GM12878 (cell line): ENCODE measurements around the gene ADRA2C. TPM values are rescaled to one million over a fixed set of nuclear protein-coding genes. Genes with fewer than 3 reads are reported as not detected.

Experiments
- ATAC-seq: fragments of 200-7000 bp; cut with Tn5 transposase; 3 replicates; pipeline ENCODE4 v1.9.1; 2020; ENCODE audit warnings: mild to moderate bottlenecking, moderate library complexity
- BruUV-seq: library from RNA; stranded (reverse); fragments of 400-500 nt; replicated peaks from 2 replicates; lab custom pipeline; 2021; lab: Mats Ljungman, UMichigan
- CTCF ChIA-PET: fragments of 300-600 bp; sonication (Branson Sonifier 250); formaldehyde crosslinking; extraction: SDS; loops from one replicate; lab custom pipeline; 2021; ENCODE audit warnings: inconsistent platforms; lab: Yijun Ruan, JAX
- POLR2A ChIA-PET: fragments of 350-600 bp; formaldehyde crosslinking; extraction: SDS; loops from one replicate; lab custom pipeline; 2021; ENCODE audit warnings: inconsistent platforms; lab: Charles Lee
- RAD21 ChIA-PET: fragments of 300-600 bp; sonication (Branson Sonifier 250); formaldehyde crosslinking; loops from one replicate; lab custom pipeline; 2023; ENCODE audit warnings: antibody characterized with exemption; ENCODE audit not compliant: unreplicated experiment; lab: Charles Lee
- SMC1A ChIA-PET: fragments of 300-600 bp; sonication (Branson Sonifier 250); formaldehyde crosslinking; loops from one replicate; lab custom pipeline; 2023; ENCODE audit not compliant: unreplicated experiment, uncharacterized antibody; lab: Charles Lee
- DNase-seq: peaks from one replicate; pipeline ENCODE4 v3.0.0-alpha.2; 2011; ENCODE audit warnings: low read depth, low spot score
- FAIRE-seq: peaks from 3 replicates; lab custom pipeline; 2011; peaks lifted over from hg19 to GRCh38; lab: Jason Lieb, UNC
- H2AFZ ChIP-seq: 2 replicates; pipeline ENCODE4 v1.6.0; 2011; ENCODE audit warnings: low read depth, low read length, control low read depth; ENCODE audit not compliant: control insufficient read depth
- H3K27ac ChIP-seq: 2 replicates; pipeline ENCODE4 v1.5.1; 2011; ENCODE audit warnings: control low read depth; ENCODE audit not compliant: control insufficient read depth, insufficient read depth
- H3K27me3 ChIP-seq, 2 experiments: replicated peaks in 1 of 2; 2 replicates each; pipeline versions ENCODE4 v1.6.0 to v1.6.1; 2011; ENCODE audit warnings: low read length in 1 of 2; ENCODE audit not compliant: control insufficient read depth in 2 of 2, insufficient read depth in 2 of 2
- H3K36me3 ChIP-seq, 2 experiments: 2 replicates each; pipeline ENCODE4 v1.5.1; 2011; ENCODE audit warnings: low read length in 1 of 2; ENCODE audit not compliant: control insufficient read depth in 2 of 2, insufficient read depth in 2 of 2
- H3K4me1 ChIP-seq: 2 replicates; pipeline ENCODE4 v1.6.1; 2011; ENCODE audit warnings: mild to moderate bottlenecking, low read length, moderate library complexity, mixed read lengths; ENCODE audit not compliant: control insufficient read depth, insufficient read depth
- H3K4me2 ChIP-seq: 2 replicates; pipeline ENCODE4 v1.6.0; 2011; ENCODE audit warnings: control low read depth; ENCODE audit not compliant: control insufficient read depth, insufficient read depth
- H3K4me3 ChIP-seq: fragments of 200-600 bp; sonication (generic); 2 replicates; pipeline ENCODE4 v1.5.1; 2016
- H3K79me2 ChIP-seq: 2 replicates; pipeline ENCODE4 v1.6.0; 2011; ENCODE audit warnings: low read length; ENCODE audit not compliant: control insufficient read depth, insufficient read depth
- H3K9ac ChIP-seq: 2 replicates; pipeline ENCODE4 v1.8.0; 2011; ENCODE audit warnings: low read length, control low read depth, mixed read lengths; ENCODE audit not compliant: control insufficient read depth, insufficient read depth
- H3K9me3 ChIP-seq: replicated peaks from 3 replicates; pipeline ENCODE4 v1.5.1; 2011; ENCODE audit warnings: mild to moderate bottlenecking, low read length; ENCODE audit not compliant: control insufficient read depth, insufficient read depth
- H4K20me1 ChIP-seq: 2 replicates; pipeline ENCODE4 v1.6.0; 2011; ENCODE audit not compliant: control insufficient read depth, insufficient read depth
- BMI1 ChIP-seq: fragments of 450-650 bp; IDR thresholded peaks from 2 replicates; pipeline ENCODE4 v1.6.1; 2016; ENCODE audit warnings: mild to moderate bottlenecking, moderate library complexity, borderline replicate concordance
- HDGF ChIP-seq: fragments of 450-650 bp; IDR thresholded peaks from 2 replicates; pipeline ENCODE4 v1.6.1; 2016; ENCODE audit warnings: antibody characterized with exemption
- JUNB ChIP-seq: IDR thresholded peaks from 2 replicates; pipeline ENCODE4 v1.6.1; 2016; ENCODE audit warnings: antibody characterized with exemption, mild to moderate bottlenecking
- JUND ChIP-seq: IDR thresholded peaks from 2 replicates; pipeline ENCODE4 v1.6.1; 2012; ENCODE audit warnings: low read depth, mild to moderate bottlenecking, low read length, improper control_type of control experiment, moderate library complexity
- MYB ChIP-seq: fragments of 150-350 bp; IDR thresholded peaks from 2 replicates; pipeline ENCODE4 v1.6.1; 2014; ENCODE audit warnings: mild to moderate bottlenecking, low read depth, low read length, borderline replicate concordance
- NFXL1 ChIP-seq: fragments of 450-650 bp; IDR thresholded peaks from 2 replicates; pipeline ENCODE4 v1.6.1; 2017; ENCODE audit warnings: antibody characterized with exemption, mild to moderate bottlenecking, borderline replicate concordance
- SIX5 ChIP-seq: IDR thresholded peaks from 2 replicates; pipeline ENCODE4 v1.6.1; 2011; ENCODE audit warnings: mild to moderate bottlenecking, low read depth, low read length, moderate library complexity; ENCODE audit not compliant: severe bottlenecking
- SMAD5 ChIP-seq: IDR thresholded peaks from 2 replicates; pipeline ENCODE4 v1.6.1; 2016; ENCODE audit warnings: antibody characterized with exemption, low read depth
- TBL1XR1 ChIP-seq: IDR thresholded peaks from 2 replicates; pipeline ENCODE4 v1.6.1; 2012; ENCODE audit warnings: low read depth, low read length, improper control_type of control experiment
- TCF3 ChIP-seq: IDR thresholded peaks from 2 replicates; pipeline ENCODE4 v1.6.1; 2012; ENCODE audit warnings: low read depth, mild to moderate bottlenecking, low read length, borderline replicate concordance; ENCODE audit not compliant: insufficient read depth
- WGBS: methylation state at CpG from one replicate; pipeline ENCODE4 v1.1.6; 2016; ENCODE audit warnings: low lambda C conversion rate; ENCODE audit not compliant: insufficient replicate concordance, insufficient coverage; ENCODE audit errors: missing lambda C conversion rate; 5-methylcytosine and 5-hydroxymethylcytosine counted together
- in situ Hi-C: fragments of 300-500 bp; cut with MboI; formaldehyde crosslinking; loops from 9 replicates; pipeline ENCODE4 v1.14.3; 2018; ENCODE audit warnings: mixed read lengths
- intact Hi-C: fragments of 100-400 bp; cut with micrococcal nuclease; formaldehyde crosslinking; loops from one replicate; pipeline ENCODE4 v1.14.2; 2022; ENCODE audit not compliant: unreplicated experiment
- polyA plus RNA-seq, 11 experiments: library from polyadenylated mRNA; depleted of rRNA in 4 of 11; unstranded in 6 of 11; stranded (reverse) in 5 of 11; fragments of >200 nt; fragmentation: Nextera tagmentation in 4 of 11; fragmentation: Illumina TruSeq in 1 of 11; extraction: Ambion mirVana in 4 of 11; extraction: Trizol in 1 of 11; gene quantifications; 1 replicate in 1 of 11; 2 replicates in 10 of 11; pipeline versions ENCODE4 v1.2.1 to v1.2.3, GENCODE V29; 2011 to 2016; ENCODE audit warnings: inconsistent platforms in 2 of 11, missing spikeins in 2 of 11, low read depth in 1 of 11
- total RNA-seq, 4 experiments: library from RNA; depleted of rRNA in 3 of 4; stranded (reverse); fragments of >200 nt in 3 of 4; fragmentation: Illumina TruSeq in 1 of 4; extraction: Trizol in 1 of 4; gene quantifications; 2 replicates each; pipeline versions ENCODE4 v1.2.1 to v1.2.3, GENCODE V29; 2013 to 2021
- TF ChIP-seq, protein P1 (sequence below): IDR thresholded peaks from 2 replicates; pipeline ENCODE4 v1.6.1; 2012; ENCODE audit warnings: mild to moderate bottlenecking, low read depth, low read length
- TF ChIP-seq, protein P2 (sequence below): fragments of 450-650 bp; formaldehyde crosslinking; IDR thresholded peaks from 2 replicates; pipeline ENCODE4 v1.4.0; 2020; ENCODE audit warnings: mild to moderate bottlenecking, moderate library complexity
- TF ChIP-seq, protein P3 (sequence below): fragments of 450-650 bp; IDR thresholded peaks from 2 replicates; pipeline ENCODE4 v1.6.1; 2017; ENCODE audit warnings: borderline replicate concordance
- TF ChIP-seq, protein P4 (sequence below): fragments of 150-350 bp; IDR thresholded peaks from 2 replicates; pipeline ENCODE4 v1.6.1; 2014; ENCODE audit warnings: mild to moderate bottlenecking, low read depth, low read length

Gene ADRA2C
- total and polyA plus RNA-seq, 10 of the 15 experiments (the other 5 are each of a cell fraction or from before 2014, with no cell fraction given): 0.15 TPM; not detected in 9

DNA sequence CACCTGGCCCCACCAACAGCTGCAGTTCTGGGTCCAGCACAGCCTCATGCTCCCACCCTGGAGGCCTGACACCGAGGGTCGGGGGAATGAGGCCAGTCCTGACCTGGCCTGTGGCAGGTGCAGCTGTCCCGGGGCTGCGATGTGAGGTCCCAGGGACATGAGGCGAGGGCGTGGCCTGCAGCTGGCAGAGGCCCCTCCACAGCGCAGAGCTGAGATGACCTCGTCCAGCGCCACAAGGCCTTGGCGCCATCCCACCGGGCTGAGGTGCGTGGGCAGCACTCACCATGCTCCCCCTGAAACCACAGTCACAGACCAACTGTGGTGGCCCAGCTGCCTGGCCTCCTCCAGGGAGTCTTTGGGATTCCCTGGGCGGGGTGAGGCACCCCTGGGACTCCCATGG, 26.6 kb upstream of the ADRA2C start (continued):
- TF ChIP-seq, protein P1, sequence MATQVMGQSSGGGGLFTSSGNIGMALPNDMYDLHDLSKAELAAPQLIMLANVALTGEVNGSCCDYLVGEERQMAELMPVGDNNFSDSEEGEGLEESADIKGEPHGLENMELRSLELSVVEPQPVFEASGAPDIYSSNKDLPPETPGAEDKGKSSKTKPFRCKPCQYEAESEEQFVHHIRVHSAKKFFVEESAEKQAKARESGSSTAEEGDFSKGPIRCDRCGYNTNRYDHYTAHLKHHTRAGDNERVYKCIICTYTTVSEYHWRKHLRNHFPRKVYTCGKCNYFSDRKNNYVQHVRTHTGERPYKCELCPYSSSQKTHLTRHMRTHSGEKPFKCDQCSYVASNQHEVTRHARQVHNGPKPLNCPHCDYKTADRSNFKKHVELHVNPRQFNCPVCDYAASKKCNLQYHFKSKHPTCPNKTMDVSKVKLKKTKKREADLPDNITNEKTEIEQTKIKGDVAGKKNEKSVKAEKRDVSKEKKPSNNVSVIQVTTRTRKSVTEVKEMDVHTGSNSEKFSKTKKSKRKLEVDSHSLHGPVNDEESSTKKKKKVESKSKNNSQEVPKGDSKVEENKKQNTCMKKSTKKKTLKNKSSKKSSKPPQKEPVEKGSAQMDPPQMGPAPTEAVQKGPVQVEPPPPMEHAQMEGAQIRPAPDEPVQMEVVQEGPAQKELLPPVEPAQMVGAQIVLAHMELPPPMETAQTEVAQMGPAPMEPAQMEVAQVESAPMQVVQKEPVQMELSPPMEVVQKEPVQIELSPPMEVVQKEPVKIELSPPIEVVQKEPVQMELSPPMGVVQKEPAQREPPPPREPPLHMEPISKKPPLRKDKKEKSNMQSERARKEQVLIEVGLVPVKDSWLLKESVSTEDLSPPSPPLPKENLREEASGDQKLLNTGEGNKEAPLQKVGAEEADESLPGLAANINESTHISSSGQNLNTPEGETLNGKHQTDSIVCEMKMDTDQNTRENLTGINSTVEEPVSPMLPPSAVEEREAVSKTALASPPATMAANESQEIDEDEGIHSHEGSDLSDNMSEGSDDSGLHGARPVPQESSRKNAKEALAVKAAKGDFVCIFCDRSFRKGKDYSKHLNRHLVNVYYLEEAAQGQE: no peak
- TF ChIP-seq TBL1XR1: no peak
- no peak for TF ChIP-seq JUNB
- no peak for TF ChIP-seq SMAD5
- no peak for TF ChIP-seq JUND

DNA sequence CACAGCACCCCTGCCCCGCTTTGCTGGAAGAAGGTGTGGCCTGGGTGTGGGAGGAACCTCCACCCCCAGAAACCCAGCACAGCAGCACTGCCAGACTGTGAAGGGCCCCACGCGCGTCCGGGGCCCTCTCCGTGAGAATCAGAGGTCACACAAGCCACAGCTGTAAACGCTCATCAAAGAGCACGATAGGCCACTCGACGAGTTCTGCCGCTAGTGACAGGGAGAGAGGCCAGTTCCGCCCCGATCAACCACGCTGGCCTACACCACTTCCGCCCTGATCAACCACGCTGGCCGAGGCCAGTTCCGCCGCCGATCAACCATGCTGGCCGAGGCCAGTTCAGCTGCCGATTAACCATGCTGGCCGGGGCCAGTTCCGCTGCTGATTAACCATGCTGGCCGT, 25.9 kb upstream of the ADRA2C start:
- no peak overlapping the region for H3K4me2 ChIP-seq
- DNase-seq (no peak), FAIRE-seq (no peak), ATAC-seq (no peak)
- ChIA-PET RAD21 (no interaction called here), SMC1A (no interaction called here), CTCF (no interaction called here), POLR2A (no interaction called here)
- H3K79me2 ChIP-seq: no peaks in the 10 kb centered on the region
- 34% methylated on average over 24 of the region's 25 CpGs for WGBS
- no peaks in the 10 kb centered on the region for H3K36me3 ChIP-seq
- BruUV-seq: no TSS peak
- H2AFZ ChIP-seq: no peak overlapping the region
- H4K20me1 ChIP-seq: no peaks in the 10 kb centered on the region
- peaks cover 2% of the 10 kb centered on the region; the same call in 2 of the 3 replicates for H3K9me3 ChIP-seq
- intact Hi-C loops: no loop called here
- no peaks in the 10 kb centered on the region; a peak in 2 of 4 replicates for H3K27me3 ChIP-seq
- no peak overlapping the region for H3K27ac ChIP-seq
- H3K4me1 ChIP-seq: no peaks in the 10 kb centered on the region
- in situ Hi-C loops: no loop called here
- no peak overlapping the region for H3K9ac ChIP-seq
- no peak overlapping the region for H3K4me3 ChIP-seq
- TF ChIP-seq BMI1: no peak
- TF ChIP-seq, protein P2, sequence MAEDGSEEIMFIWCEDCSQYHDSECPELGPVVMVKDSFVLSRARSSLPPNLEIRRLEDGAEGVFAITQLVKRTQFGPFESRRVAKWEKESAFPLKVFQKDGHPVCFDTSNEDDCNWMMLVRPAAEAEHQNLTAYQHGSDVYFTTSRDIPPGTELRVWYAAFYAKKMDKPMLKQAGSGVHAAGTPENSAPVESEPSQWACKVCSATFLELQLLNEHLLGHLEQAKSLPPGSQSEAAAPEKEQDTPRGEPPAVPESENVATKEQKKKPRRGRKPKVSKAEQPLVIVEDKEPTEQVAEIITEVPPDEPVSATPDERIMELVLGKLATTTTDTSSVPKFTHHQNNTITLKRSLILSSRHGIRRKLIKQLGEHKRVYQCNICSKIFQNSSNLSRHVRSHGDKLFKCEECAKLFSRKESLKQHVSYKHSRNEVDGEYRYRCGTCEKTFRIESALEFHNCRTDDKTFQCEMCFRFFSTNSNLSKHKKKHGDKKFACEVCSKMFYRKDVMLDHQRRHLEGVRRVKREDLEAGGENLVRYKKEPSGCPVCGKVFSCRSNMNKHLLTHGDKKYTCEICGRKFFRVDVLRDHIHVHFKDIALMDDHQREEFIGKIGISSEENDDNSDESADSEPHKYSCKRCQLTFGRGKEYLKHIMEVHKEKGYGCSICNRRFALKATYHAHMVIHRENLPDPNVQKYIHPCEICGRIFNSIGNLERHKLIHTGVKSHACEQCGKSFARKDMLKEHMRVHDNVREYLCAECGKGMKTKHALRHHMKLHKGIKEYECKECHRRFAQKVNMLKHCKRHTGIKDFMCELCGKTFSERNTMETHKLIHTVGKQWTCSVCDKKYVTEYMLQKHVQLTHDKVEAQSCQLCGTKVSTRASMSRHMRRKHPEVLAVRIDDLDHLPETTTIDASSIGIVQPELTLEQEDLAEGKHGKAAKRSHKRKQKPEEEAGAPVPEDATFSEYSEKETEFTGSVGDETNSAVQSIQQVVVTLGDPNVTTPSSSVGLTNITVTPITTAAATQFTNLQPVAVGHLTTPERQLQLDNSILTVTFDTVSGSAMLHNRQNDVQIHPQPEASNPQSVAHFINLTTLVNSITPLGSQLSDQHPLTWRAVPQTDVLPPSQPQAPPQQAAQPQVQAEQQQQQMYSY (CRISPR knock-in tag): no peak
- TF ChIP-seq HDGF: no peak
- TF ChIP-seq NFXL1: no peak
- TF ChIP-seq TCF3: no peak
- TF ChIP-seq, protein P3, sequence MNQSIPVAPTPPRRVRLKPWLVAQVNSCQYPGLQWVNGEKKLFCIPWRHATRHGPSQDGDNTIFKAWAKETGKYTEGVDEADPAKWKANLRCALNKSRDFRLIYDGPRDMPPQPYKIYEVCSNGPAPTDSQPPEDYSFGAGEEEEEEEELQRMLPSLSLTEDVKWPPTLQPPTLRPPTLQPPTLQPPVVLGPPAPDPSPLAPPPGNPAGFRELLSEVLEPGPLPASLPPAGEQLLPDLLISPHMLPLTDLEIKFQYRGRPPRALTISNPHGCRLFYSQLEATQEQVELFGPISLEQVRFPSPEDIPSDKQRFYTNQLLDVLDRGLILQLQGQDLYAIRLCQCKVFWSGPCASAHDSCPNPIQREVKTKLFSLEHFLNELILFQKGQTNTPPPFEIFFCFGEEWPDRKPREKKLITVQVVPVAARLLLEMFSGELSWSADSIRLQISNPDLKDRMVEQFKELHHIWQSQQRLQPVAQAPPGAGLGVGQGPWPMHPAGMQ: no peak
- TF ChIP-seq, protein P4, sequence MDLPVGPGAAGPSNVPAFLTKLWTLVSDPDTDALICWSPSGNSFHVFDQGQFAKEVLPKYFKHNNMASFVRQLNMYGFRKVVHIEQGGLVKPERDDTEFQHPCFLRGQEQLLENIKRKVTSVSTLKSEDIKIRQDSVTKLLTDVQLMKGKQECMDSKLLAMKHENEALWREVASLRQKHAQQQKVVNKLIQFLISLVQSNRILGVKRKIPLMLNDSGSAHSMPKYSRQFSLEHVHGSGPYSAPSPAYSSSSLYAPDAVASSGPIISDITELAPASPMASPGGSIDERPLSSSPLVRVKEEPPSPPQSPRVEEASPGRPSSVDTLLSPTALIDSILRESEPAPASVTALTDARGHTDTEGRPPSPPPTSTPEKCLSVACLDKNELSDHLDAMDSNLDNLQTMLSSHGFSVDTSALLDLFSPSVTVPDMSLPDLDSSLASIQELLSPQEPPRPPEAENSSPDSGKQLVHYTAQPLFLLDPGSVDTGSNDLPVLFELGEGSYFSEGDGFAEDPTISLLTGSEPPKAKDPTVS: no peak
- TF ChIP-seq MYB: no peak
- no peak for TF ChIP-seq SIX5
